B cell (primary cell): ENCODE data around the gene PRM1.

Source experiments
- CTCF ChIP-seq: fragments of 200-600 bp; IDR thresholded peaks from one replicate; pipeline ENCODE4 v1.8.0; 2022; ENCODE audit warnings: antibody characterized with exemption, mild to moderate bottlenecking
- EZH2 ChIP-seq: IDR thresholded peaks from 2 replicates; pipeline ENCODE4 v1.6.1; 2012; ENCODE audit warnings: borderline replicate concordance, low read depth, mild to moderate bottlenecking, moderate library complexity, low read length; ENCODE audit not compliant: insufficient read depth, poor library complexity, severe bottlenecking

GRCh38 chr16:11307639-11308492, 26.7 kb upstream of the PRM1 start:
- TF ChIP-seq EZH2 (no peak), CTCF (no peak)
